Left cardiac atrium (tissue), 4 donors: ENCODE data around the gene NUBP1. TPM values are rescaled to one million over a fixed set of nuclear protein-coding genes. Genes with fewer than 3 reads are reported as not detected.
"Not testable (repeated sequence)": the region's sequence is repeated elsewhere in the genome, so short reads cannot be mapped to it uniquely, and the experiment has no call there.

Experiments used
- ATAC-seq, 2 donors: fragments of 200-7000 bp; cut with Tn5 transposase; one replicate each; pipeline ENCODE4 v1.9.1; 2020; ENCODE audit warnings: mild to moderate bottlenecking in 2 of 2, moderate library complexity in 2 of 2
- DNase-seq: peaks from one replicate; pipeline ENCODE4 v3.0.0-alpha.2; 2020
- intact Hi-C, 2 donors: fragments of 100-400 bp; cut with DNase I; formaldehyde crosslinking; loops; one replicate each; pipeline versions ENCODE4 v1.14.1 to v1.15.1; 2022 to 2023
- long read RNA-seq: library from polyadenylated mRNA; unstranded; transcript quantifications from one replicate; pipeline ENCODE4 v2.0.0, GENCODE V29; 2021
- total RNA-seq, 2 donors: library from RNA; stranded (reverse); fragmentation: NEBNext Ultra II Directional; extraction: Animal tissue kit (Norgen Biotek cat#: 25700); gene quantifications; one replicate each; pipeline ENCODE4 v1.2.1, GENCODE V29; 2021
- donor health status: DM: no; HTN: yes; CAD: no.
- donor health status: DM: no; HTN: yes; CAD: no; lungs with severe emphysema.
- donor health status: DM: yes; HTN: yes; CAD: no.
- donor health status: Dilated cardiomyopathy.

NUBP1 gene
- 10 to 100 TPM; 38.1 to 38.9 TPM for total RNA-seq
- long read RNA-seq, transcript NUBP1-201 (11 exons, 1,228 nt), result major isoform, 23 of 29 reads
- long read RNA-seq, partial matches to known transcripts, result 1 of 29 reads
- long read RNA-seq, other reads (novel, unspliced or antisense), result 5 of 29 reads

- peak; percentile 97 to 98 for ATAC-seq
- intact Hi-C loops, result loop anchor here in 1 of 2 donors (2.0 kb wide), 1 partner anchor 177 kb away; no protein-coding TSS in a partner anchor
- peak; percentile 97 for DNase-seq
Observed at GRCh38 chr16:10743610-10744369, at the start of gene NUBP1. TSS of gene NUBP1 (plus strand) at chr16:10743842. CDS start at chr16:10743864, 22 bp downstream.

GRCh38 chr16:10693889-10694288 is 49.8 kb upstream of the NUBP1 start:
- DNase-seq, result no peak
- intact Hi-C loops, result no loop called here
- no peak for ATAC-seq

GRCh38 chr16:10694306-10694705 is 49.3 kb upstream of the NUBP1 start:
- intact Hi-C loops, result no loop called here
- DNase-seq (no peak), ATAC-seq (no peak)

DNA sequence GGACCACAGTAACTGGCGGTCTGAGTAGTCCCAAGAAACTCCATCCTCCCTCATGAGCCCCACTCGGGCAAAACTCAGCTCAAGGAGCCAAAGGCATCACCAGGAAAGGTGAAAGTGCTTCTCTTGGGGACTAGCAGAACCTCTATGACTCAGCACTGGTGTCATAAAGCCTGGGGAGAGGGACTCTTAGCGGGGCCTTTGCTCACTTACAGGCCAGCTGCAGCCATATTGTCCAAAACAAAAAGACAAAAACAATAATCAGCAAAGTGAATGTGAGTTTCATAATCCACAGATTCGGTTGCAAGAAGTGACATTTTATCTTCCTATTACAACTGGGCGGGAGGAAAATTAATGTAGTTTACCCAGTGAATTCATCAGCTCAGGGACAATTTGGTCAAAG is 48.8 kb upstream of the NUBP1 start, which contains the start of gene TEKT5:
Gene TEKT5 (minus strand): TSS at position 101 of the 400 bp plus-strand sequence. CDS start 57 bp downstream, at position 44.
- DNase-seq (no peak), ATAC-seq (no peak)
- intact Hi-C loops, result no loop called here

DNA sequence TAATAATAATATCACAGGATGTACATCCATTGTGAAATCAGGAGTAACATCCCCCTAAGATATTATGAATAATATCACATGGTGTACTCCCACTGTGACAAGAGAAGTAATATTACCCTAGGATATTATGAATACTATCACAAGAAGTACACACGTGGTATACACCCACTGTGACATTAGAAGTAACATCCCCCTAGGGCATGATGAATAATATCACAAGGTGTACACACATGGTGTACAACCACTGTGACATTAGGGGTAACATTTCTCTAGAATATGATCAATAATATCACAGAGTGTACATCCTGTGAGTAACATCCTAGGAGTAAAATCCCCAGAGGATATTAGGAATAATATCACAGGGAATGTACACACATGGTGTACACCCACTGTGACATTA is 43.9 kb upstream of the NUBP1 start:
- intact Hi-C loops, result no loop called here
- ATAC-seq, result no peak

DNA sequence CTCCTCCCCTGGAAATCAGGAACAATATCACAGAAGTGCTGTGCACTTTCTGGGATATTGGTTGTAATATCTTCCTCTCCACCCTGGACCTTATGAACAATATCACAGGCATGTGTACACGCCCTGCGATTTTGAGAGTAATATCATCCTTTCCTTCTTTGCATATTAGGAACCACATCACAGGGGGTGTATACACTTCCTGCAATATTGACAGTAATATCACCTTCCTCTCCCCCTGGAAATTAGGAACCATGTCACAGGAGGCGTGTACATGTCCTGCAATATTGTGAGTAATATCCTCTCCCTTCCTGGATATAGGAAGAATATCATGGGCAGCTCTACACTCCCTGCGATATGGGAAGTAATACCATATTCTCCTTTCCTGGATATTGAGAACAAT is 34.7 kb upstream of the NUBP1 start:
- intact Hi-C loops, result no loop called here
- no peak for ATAC-seq
- no peak for DNase-seq

More for the DNA sequence above, 43.9 kb upstream of the NUBP1 start:
- no peak for DNase-seq

GRCh38 chr16:10728003-10728887 is 15.4 kb upstream of the NUBP1 start:
- intact Hi-C loops, result no loop called here
- DNase-seq (no peak), ATAC-seq (no peak)

DNA sequence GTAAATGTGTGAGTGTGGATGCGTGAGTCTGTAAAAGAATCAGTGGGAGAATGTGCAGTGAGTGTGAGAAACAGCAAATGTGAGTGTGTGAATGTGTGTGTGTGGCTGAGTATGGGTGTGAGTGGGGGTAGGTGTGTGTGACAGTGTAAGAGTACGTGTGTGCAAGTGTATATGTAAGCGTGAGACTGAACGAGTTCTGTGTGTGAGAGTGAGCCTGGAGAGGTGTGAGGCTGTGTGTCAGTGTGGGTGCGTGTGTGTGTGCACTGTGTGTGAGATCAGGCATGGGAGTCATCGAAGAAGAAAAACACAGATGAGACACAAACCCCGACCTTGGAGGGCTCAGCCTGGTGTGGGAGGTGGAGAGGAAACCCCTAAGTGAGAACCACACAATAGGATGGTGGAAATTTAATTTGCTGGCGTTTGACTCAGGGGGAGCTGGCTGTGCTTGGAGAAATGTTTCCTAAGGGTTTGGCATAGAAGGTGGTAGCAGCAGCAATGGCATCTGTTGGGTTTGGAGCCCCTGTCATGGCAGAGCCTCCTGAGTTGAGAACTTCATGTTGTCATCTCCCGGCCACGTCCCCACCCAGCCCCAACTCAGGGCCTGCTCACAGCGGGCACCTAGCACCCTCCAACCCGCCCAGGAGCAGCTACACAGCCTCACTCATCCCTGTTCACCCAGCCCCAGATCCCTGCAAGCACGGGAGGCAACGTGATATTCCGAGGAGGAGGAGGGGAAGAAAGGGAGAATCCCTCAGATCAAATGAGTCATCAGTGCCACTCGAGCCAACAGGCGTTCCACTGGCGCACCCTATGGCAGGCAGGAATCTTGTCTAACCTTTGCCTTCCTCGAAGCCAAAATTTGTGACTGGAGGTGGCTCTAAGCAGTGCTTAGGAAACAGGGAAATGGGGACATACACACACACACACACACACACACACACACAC is 14.3 kb upstream of the NUBP1 start:
- intact Hi-C loops, result loop anchor here (10.0 kb wide), 2 partner anchors 415 to 475 kb away; no protein-coding TSS in a partner anchor
- no peak for DNase-seq
- peak; percentile 47 to 93 for ATAC-seq

DNA sequence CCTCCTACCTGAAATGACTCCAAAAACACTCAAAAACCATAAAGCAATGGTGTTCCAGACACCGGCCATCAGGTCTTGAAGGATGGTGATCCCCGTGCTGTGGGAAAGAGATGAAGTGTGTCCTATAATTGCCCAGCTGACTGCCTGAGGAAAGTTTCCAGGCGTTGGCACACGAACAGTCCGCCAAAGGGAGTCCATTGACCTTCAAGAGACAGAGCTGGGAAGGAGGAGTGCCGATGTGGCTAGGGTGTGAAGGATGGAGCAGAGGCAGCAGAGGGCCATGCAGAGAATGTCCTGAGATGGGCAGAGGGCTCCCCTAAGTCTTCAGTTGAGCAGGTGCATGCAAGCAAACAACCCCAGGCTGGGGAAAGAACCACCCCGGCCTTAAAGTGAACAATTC is 11.9 kb upstream of the NUBP1 start:
- ATAC-seq, result no peak
- no peak for DNase-seq
- intact Hi-C loops, result loop anchor here (10.0 kb wide), 2 partner anchors 417 to 477 kb away; no protein-coding TSS in a partner anchor

- intact Hi-C loops, result loop anchor here (2.0 to 10.0 kb wide), 5 partner anchors 160 to 482 kb away; no protein-coding TSS in a partner anchor
Observed at GRCh38 chr16:10737068-10737625, 6.5 kb upstream of the NUBP1 start.

DNA sequence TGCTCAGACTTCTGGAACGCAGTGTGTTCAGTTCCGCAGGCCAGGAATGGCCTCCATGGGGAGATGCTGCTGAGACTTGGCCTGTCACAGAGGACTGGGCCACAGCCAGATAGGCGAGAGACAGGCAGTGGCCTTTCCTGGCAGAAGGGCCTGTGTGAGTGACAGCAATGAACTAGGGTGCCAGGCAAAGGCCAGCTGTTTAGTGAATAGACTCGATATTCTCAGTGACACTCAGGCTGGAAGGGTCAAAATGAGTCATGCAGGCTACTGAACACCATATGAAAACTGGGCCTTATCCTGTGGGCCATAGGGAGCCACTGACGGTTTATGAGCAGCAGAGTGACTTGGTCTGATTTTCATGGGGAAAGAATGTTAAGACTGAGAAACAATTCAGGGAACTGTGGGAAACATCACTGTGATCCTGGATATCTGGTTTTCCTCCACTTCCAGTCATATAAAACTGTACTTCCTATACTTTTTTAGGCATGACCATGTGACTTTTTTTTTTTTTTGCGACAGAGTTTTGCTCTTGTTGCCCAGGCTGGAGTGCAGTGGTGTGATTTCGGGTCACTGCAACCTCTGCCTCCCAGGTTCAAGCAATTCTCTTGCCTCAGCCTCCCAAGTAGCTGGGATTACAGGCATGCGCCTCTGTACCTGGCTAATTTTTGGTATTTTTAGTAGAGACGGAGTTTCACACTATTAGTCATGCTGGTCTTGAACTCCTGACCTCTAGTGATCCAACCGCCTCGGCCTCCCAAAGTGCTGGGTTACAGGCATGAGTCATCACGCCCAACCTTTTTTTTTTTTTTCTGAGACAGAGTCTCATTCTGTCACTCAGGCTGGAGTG is 5.2 kb upstream of the NUBP1 start:
- DNase-seq, result peak; percentile 87
- ATAC-seq, result peak; percentile 86 to 88
- intact Hi-C loops, result loop anchor here (5.0 to 10.0 kb wide), 3 partner anchors 161 to 484 kb away; no protein-coding TSS in a partner anchor

More at GRCh38 chr16:10737068-10737625, 6.5 kb upstream of the NUBP1 start:
- DNase-seq (no peak), ATAC-seq (peak; percentile 62 to 68)

DNA sequence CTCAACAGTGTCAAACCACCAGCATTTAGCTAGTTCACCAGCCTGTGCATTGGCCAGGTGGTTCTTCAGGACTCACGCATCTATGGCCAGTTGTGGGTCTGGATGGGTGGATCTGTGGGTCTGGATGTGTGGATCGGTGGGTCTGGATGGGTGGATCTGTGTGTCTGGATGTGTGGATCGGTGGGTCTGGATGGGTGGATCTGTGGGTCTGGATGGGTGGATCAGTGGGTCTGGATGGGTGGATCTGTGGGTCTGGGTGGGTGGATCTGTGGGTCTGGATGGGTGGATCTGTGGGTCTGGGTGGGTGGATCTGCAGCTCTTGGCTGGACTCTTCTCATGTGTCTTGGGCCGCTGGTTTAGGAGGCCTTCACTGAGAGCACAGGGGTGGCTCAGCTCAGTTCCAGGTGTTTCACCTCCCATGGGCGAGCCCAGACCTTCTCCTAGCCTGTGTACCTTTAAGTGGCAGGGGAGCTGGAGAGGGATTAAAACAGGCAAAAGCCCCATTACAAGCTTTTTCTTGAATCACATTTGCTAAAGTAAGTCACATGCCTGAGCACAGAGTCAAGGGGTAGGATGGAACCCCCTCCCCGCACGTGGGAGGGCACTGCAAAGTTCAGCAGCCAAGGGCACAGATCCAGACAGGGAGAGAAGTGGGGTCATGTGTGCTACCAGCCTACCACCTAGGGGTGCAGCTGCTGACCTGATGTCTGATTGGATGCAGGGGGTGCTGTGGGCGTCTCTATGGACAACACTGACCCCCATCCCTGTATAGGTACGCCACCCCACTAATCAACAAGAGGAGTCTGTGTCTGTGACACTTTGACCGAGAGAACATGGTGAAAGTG is 3.4 kb upstream of the NUBP1 start:
- DNase-seq (no peak), ATAC-seq (no peak)
- intact Hi-C loops, result loop anchor here (5.0 to 10.0 kb wide), 3 partner anchors 163 to 485 kb away; no protein-coding TSS in a partner anchor

DNA sequence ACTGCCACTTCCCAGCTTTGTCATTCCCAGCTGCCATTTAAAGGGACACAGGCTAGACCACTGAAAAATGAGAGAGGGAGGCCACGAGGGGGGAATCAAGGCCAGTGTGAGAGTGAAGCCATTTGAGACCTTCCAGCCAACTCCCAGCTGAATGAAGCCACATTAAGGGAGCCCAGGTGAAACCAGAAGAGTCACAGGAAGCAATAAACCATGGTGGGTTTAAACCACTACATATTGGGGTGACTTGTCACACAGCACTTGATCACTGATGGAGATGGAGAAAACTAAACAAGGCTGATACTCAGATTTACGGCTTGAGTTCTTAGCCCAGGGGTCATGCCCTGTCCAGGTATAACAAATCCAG is 2.8 kb upstream of the NUBP1 start:
- intact Hi-C loops, result no loop called here
- ATAC-seq, result no peak

DNA sequence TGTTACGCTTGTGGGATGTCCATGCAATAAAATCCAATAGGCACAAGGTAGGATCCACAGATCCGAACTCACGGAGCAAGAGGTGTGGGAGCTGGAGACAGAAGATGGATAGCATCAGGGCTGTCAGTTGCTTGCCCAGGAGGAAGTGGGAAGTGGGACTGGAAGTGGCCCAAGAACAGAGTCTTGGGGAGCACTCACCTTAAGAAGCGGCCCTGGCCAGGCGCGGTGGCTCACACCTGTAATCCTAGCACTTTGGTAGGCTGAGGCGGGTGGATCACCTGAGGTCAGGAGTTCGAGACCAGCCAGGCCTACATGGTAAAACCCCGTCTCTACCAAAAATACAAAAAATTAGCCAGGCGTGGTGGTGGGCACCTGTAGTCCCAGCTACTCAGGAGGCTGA is 2.4 kb upstream of the NUBP1 start:
- intact Hi-C loops, ATAC-seq, DNase-seq: not testable (repeated sequence)

More for the DNA sequence above, 2.8 kb upstream of the NUBP1 start:
- DNase-seq, result no peak

GRCh38 chr16:10741844-10742243 is 1.8 kb upstream of the NUBP1 start:
- peak; percentile 68 for DNase-seq
- ATAC-seq, result no peak
- intact Hi-C loops, result no loop called here

- intact Hi-C loops, result no loop called here
- ATAC-seq, result no peak
- no peak for DNase-seq
Observed at GRCh38 chr16:10743227-10743609, 424 bp upstream of the NUBP1 start.
